NCI-H345 treated with DMSO at 0.1 percent for 48 hours (cell line): ENCODE data around the gene RHBG.
"Not testable (repeated sequence)": the region's sequence is repeated elsewhere in the genome, so short reads cannot be mapped to it uniquely, and the experiment has no call there.

Experiments used
- DNase-seq: peaks from one replicate; lab custom pipeline; 2025; ENCODE audit not compliant: unreplicated experiment; lab: John Stamatoyannopoulos, UW

RHBG gene

DNA sequence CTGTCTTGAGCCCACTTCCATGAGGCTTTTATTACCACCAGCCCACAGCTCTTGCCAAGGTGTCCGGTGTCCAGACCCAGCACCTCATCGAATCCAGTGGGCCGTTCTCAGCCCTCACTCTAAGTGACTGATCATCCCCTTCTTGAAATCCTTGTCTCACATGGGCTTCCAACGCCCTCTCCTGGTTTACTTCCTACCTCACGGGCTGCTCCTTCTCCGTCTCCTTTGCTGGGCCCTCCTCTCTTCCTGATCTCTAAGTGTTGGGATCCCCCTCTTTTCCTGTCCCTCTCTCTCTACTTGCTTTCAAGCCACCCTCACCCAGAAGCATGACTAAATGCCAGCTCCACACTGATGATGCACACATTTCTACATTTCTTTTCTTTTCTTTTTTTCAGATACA lies 9.0 kb upstream of the RHBG start:
- DNase-seq, result no peak

DNA sequence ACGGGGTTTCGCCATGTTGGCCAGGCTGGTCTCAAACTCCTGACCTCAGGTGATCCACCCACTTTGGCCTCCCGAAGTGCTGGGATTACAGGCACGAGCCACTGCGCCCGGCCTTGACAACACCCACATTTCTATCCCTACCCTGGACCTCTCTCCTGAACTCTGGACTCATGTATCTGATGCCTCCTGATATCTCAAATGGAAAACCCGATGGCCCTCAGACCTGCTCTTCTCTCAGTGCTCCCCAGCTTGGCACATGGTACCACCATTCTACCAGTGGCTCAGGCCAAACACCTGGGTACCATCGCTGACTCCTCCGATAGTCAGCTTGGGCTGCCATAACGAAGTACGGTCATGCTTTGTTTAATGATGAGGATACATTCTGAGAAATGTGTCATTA lies 8.5 kb upstream of the RHBG start:
- no peak for DNase-seq

DNA sequence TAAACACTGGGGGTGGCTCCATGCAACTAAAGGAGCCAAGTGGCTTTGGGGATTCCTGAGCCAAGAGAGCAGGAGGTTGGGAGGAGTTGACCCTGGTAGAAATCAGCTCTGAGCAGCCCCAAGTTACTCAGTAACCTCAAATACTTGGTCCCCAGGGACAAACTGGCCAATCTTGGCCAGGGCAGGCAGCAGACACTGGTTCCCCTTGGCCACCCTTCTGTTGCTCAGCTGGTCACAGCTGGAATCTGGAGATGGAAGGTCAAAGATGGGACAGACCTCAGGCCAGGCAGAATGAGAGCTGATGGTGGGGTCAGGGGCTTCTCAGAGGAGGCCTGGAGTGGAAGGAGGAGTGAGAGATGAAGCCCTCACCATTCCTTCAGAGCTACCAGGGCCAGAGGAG lies 3.3 kb upstream of the RHBG start:
- no peak for DNase-seq

DNA sequence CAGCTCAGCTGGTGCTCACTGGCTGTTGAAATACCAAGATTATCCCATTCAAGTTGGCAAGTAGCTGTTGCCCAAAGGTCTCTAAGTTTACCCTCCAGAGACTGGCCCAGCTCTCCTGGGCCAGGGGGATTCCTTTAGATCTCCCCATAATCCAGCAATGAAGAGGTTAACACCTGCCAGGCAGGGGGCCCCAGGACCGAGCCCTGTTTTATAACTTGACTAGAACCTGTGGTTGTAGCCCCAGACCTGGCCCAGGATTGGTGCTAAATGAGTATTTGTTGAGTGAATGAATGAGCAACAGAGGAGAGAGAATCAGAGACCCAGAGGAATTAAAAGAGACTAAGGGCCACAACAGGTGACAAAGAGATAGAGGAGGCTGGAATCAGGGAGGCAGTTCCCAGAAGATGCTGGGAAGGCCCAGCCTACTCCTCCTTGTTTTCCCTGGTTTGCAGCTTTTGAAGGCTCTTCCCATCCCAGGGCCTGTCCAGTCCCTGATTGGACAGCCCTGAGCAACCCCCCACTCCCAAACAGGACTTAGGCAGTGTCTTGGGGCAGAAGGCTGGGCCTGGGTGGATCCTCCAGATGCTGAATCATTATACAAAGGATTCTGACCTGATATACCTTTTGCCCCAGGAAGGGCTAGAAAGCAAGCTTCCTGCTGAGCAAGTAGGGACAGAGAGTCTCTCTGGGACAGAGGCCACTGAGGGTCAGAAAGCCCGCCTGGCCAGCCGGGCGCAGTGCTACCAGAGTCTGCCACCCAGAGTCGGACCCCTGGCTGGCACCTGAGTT lies 2.4 kb upstream of the RHBG start:
- no peak for DNase-seq

DNA sequence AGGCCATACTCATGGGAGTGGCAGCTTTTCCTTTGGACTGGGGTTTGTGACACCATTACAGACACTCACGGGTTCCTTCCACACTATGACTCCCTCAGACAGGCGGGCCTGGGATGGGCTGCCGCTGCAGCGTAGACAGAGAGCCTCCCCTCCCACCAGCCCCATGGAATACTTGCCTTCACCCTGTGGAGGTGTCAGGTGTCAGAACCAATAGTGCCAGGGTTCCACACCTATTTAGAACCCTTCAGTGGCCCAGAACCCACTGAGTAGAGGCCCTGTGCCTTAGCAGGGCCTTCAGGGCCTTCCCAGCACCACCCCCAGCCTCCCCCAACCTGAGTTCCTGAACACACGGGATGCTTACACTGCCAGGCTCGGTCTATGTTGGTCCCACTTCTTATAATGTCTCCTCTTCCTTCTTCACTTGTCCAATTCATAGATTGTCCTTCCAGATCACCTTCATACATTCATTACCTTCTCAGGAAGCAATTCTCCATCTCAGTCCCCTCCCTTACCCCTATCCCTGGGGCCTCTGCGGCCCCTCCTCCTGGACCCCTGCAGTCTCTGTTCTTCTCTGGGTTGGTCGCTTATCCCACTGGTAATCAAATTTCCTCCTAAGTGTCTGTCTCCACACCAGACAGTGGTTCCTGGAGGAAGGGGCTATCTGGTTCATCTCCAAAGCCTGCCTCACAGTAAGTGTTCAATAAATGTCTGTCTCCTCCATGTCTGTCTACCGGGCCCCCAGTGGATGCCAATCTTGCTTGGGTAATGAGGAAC lies 1.4 kb upstream of the RHBG start:
- no peak for DNase-seq

DNA sequence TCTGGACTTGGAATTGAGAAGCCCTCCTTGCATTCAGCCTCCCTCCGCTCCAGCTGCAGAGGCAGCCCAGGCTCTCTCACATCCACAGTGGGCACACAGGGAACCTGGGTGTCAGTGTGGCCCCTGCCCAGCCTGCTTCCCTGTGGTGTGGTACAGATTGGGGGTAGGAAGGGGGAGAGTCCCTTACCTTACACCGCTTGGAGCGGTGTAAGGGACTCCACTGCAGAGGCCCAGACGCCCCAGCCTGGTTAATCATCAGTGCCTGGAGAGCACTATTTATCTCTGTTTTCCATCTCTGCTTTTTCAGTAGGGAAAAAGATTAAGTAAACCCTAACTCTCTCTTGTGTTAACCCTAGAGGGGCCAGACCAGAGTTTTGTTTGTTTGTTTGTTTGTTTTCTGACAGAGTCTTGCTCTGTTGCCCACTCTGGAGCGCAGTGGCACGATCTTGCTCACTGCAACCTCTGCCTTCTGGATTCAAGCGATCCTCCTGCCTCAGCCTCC lies 803 bp upstream of the RHBG start:
- DNase-seq, result no peak

DNA sequence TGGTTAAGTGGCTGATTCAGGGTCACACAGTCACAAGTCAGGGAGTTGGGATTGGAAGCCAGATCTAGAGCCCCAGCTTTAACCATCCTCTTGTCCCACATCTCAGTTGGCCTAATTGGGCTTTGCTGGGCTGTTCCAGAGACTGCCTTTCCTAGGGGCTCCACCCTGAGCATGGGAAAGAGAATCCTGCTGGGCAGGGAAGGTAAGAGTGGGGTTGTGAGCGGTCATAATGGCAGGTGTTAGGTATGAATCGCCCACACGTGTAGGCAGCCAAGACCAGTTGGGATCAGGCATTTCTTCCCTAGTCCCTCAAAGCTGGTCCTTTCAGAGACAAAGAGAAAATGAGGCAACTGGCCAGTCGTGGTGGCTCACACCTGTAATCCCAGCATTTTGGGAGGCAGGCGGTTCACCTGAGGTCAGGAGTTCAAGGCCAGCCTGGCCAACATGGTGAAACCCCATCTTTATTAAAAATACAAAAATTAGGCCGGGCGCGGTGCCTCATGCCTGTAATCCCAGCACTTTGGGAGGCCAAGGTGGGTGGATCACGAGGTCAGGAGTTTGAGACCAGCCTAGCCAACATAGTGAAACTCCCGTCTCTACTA lies 775 bp downstream of the RHBG start:
- not testable (repeated sequence) for DNase-seq

DNA sequence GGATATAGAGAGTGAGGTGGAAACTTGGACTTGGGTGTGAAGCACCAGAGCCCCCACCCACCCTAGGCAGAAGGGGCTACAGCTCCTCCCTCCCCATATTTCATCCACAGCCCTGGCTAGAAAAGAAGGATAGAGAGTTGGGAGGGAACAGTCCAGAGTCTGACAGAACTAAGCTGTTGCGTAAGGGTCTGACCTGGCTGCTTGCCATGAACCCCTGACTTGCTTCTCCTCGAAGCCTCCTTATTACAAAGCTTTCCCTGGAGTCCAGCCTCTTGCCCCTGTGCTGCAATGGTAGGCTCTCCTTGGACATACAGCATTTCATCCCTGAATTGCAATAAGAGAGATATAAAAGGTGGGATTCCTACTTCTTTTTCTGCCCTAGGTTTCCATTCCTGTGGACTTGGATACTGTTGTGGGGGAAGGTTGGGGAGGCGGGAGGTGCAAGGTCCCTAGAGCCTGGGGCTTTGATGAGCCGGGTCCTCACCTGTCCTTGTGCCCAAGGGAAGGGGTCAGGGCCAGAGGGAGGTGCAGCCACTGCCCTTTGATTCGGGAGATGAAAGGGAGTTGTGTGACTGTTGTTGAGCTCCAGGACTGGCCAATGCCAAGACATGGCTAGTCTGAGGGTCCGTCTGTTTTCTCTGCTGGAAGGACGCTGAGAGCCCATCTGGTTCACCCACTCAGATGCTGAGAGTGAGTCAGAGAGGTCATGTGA lies 2.7 kb downstream of the RHBG start:
- DNase-seq, result no peak

DNA sequence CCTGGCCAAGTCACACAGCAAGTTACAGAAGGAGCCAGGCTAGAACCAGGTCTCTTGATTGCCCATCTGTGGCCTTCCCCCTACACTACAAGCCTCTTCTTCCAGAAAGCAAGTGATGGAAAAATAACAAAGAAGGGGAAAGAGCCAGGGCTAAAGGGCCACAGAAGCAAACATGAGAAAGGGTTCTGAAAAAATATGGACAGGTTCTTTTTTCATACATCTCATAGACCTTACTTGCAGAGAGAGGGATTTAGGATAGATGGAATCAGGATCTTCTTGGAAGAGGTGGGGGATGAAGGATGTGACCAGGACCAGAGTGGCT lies 3.2 kb downstream of the RHBG start:
- DNase-seq, result no peak

DNA sequence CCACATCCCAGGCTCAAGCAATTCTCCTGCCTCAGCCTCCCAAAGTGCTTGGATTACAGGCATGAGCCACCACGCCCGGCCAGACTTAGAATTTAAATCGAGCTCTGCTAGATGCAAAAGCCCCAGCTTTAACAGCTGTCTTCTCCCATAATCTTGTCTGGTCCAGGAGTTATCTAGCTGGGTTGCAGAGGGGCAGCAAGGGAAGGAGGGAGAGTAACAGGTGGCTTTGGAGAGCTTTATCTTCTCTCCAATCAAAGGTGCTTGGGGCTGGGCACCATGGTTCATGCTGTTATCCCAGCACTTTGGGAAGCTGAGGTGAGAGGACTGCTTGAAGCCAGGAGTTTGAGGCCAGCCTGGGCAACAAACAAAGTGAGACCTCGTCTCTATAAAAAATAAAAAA lies 3.9 kb downstream of the RHBG start:
- DNase-seq, result no peak

DNA sequence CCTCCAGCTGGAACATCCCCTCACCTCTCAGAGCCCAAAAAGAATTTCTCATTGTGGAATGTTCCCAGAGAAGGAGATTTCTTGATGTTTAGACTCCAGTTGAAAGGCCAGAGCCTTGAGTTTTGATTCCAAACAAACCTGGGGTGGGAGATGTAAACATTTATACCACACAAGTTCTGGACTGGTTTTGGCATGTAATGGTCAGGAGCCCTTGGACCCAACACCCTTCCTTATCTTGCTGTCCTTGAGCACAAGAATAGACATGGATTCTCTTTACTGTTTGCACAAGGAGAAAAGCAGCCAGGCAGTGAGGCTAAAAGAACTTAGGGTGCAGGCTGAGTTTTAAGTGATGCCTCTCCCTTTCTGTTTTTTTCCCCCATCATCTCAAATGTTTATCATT lies 4.5 kb downstream of the RHBG start:
- DNase-seq, result no peak

DNA sequence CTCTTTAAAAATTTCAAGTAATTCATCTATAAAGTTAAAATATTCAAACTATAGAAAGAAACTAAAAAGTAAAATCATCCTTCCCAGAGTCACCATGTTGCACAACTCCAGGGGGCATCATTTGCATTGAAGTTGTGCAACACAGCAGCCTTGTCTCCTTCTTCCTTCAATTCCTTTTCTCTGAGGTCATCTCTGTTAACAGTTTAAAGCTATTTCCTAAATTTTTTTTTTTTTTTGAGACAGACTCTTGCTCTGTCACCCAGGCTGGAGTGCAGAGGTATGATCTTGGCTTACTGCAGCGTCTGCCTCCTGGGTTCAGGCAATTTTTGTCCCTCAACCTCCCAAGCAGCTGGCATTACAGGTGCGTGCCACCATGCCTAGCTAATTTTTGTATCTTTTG lies 7.1 kb downstream of the RHBG start:
- DNase-seq, result no peak

DNA sequence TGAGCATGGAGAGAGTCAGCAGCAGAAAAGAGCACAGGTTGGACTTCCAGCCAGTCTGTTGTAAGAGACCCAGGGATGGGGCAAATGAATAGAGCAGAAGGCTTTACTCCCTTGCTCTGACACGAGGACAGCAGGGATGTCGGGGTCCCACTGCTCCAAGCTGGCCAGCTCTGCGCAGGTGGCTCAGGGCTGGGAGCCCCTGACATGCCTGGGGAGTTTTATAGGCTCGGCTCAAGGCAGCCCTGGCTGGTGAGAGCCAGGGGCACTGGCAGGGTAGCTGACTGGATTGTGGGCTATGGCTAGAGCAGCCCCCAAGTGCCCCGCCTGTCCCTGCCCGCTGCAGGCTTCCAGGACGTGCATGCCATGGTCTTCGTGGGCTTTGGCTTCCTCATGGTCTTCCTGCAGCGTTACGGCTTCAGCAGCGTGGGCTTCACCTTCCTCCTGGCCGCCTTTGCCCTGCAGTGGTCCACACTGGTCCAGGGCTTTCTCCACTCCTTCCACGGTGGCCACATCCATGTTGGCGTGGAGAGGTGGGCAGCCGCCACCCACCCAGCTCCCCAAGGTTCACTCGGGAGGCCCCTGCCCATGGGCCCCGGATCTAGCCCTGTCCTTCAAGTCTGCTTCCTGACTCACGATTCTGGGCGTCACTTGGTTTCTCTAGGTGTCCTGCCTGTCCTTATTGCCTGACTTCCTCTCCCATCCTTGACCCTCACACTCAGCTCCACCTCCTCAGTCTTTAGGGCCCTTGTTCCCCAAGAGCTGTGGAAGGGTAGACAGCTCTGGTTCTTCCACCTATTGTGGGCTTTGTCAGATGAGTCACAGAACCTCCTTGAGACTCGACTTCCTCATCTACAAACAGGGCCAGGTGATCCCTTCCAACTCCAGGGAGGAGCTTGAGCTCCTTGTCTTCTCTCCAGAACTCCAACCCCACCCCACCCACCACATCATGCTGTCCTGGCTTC lies 8.2 kb downstream of the RHBG start:
- no peak for DNase-seq

DNA sequence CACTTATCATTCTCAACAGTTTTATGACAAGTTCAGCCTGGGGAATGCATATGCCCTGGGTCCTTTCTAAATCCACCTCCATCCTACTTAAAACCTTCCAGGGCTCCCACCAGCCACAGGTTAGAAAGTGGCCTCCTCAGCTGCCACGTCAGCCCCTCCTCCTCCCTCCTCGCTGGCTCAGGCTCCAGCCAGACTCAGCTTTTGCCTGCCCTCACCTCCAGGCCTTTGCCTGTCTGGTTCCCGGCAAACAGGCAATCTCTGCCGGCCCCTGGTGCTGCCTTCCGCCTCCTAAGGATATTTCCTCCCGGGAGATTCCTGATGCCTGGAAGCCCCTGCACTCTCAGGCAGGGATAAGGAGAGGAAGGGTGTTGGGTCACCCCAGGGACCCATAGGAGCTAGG lies 9.5 kb downstream of the RHBG start:
- no peak for DNase-seq

DNA sequence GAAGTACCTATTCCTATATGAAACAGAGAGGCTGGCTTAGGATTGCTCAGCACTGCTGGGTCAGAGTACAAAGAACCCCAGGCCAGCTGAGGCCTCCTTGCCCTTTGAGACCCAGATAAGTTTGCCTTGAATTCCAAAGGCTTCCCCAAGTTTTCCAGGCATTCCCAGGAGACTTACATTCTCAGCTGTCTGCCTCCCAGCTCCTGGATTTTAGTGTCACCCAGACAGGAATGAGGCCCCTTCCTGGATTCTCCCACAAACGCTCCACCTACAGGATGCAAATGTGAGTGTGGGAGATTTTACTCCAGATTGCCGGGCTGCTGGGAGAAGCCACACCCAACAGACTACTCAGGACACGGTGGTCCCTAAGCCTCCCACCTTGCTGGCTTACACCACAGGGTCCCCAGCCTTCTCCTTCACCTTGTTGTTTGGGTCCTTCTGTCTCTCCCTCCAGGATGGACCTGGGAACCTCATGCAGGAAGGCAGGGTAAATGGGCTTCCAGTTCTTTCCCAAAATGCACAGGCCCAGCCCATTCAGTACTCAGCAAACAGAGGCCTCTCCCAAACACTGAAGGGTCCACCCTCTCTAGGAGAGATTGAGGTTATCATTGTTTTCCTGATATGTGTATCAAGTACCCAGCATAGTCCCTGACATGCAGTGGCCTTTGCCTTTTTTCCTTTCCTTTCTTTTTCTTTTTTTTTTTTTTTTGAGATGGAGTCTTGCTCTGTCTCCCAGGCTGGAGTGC lies 10.6 kb downstream of the RHBG start:
- no peak for DNase-seq

DNA sequence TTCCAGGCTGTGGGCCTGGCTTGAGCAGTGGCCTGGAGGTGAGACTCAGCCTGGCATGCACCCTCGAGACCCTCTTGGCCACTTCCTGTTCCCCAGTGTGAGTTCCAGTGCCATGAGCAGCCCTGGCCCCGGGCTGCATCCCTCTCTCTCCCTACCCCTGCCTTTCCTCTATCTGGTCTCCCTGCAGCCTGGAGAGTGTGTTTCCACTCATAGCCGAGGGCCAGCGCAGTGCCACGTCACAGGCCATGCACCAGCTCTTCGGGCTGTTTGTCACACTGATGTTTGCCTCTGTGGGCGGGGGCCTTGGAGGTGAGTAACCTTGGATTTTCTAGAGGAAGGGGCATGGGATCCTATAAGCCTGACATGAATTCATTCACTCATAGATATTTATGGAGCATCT lies 13.6 kb downstream of the RHBG start:
- no peak for DNase-seq

DNA sequence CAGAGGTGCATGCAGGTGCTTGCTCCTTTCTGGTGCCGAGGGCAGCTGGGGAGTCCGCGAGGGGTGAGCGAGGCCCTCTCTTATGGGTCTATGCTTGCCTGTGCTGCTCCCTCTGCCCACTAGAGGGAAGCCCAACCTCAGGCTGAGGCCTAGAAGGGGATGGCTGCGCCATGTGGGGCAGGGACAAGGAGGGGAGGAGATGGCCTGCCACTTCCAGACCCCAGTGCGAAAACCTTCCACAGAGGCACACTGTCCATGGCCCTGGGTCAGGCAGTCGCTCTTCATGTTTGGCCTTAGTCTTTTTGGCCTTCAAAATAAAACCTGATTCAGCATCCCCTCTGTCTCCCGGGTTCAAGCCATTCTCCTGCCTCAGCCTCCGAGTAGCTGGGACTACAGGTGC lies 14.0 kb downstream of the RHBG start:
- DNase-seq, result peak; percentile 96

DNA sequence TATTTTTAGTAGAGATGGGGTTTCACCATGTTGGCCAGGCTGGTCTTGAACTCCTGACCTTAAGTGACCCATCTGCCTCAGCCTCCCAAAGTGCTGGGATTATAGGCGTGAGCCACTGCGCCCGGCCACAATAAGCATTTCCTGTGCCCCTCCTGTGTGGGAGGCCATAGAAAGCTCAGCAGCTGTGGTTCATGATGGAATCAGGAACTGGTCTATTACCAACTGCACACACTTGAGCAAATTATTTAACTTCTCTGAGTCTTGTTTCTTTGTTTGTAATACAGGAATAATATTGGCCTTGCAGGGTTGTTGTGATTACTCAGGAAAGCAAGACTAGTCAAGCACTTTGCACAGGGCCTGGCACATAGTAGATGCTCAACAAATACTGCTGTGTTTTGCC lies 15.0 kb downstream of the RHBG start:
- no peak for DNase-seq

DNA sequence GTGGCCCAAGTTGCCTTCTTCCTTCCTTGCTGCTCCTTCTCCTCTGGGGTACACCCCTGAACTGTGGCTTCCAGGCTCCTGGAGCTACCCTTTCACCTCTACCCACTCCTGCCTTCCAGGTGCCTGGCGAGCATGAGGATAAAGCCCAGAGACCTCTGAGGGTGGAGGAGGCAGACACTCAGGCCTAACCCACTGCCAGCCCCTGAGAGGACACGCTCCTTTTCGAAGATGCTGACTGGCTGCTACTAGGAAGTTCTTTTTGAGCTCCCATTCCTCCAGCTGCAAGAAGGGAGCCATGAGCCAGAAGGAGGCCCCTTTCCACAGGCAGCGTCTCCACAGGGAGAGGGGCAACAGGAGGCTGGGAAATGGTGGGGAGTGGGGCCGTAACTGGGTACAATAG lies 15.6 kb downstream of the RHBG start:
- no peak for DNase-seq

DNA sequence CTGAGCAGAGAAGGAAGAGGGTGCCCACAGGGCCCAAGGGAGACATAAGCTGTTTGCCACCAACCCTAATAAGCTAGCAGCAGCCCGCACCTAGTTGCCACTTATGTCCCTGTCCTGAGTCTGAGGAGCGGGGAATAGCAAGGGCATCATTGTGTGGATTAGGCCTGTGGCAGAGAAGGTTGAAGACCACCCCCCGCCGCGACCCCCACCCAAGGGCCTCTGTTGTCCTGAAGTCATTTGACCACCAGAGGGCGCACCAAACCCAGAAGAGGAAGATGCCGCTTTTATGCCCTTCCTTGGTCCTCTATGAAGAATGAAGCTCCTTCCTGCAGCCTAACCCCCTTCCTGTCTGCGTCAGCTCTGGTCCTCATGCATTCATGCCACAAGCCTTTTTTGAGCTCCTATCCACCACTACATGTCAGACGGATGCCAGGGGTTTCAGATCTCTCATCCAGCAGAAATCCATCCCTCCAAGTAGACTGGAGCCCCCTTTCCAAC lies 16.6 kb downstream of the RHBG start:
- DNase-seq, result peak; percentile 98
